Lower leg skin (tissue), 3 donors: ENCODE data around the gene CCR7.

ENCODE experiments used
- CTCF ChIP-seq, 3 donors: fragments of 450-650 bp; IDR thresholded peaks; one replicate each; pipeline ENCODE4 v1.5.1; 2016; ENCODE audit warnings: antibody characterized with exemption in 3 of 3, mild to moderate bottlenecking in 3 of 3, moderate library complexity in 2 of 3
- POLR2A ChIP-seq, 2 donors: fragments of 450-650 bp; IDR thresholded peaks; one replicate each; pipeline ENCODE4 v1.6.1; 2016 to 2017; ENCODE audit warnings: antibody characterized with exemption in 2 of 2, mild to moderate bottlenecking in 1 of 2, moderate library complexity in 1 of 2

GRCh38 chr17:40511667-40512220, 53.5 kb downstream of the CCR7 start:
- TF ChIP-seq POLR2A (IDR thresholded peaks at IDR 0.05), result no peak
- TF ChIP-seq CTCF (IDR thresholded peaks at IDR 0.05), result no peak
